IgD-negative memory B cell (primary cell): Measurements from ENCODE around the gene SRSF2. TPM values are rescaled to one million over a fixed set of nuclear protein-coding genes. Genes with fewer than 3 reads are reported as not detected.
"Not testable (repeated sequence)": the region's sequence is repeated elsewhere in the genome, so short reads cannot be mapped to it uniquely, and the experiment has no call there.

Experiments
- H3K27ac Mint-ChIP-seq, 3 donors: one replicate each; pipeline ENCODE4 v1.8.0; 2020 to 2022; ENCODE audit warnings: mild to moderate bottlenecking in 3 of 3, mixed read lengths in 3 of 3, moderate library complexity in 1 of 3
- H3K27me3 Mint-ChIP-seq: one replicate; pipeline ENCODE4 v1.8.0; 2021; ENCODE audit warnings: mixed read lengths
- H3K36me3 Mint-ChIP-seq: one replicate; pipeline ENCODE4 v1.8.0; 2020; ENCODE audit warnings: mild to moderate bottlenecking, mixed read lengths
- H3K4me1 Mint-ChIP-seq, 3 donors: one replicate each; pipeline ENCODE4 v1.8.0; 2020 to 2022; ENCODE audit warnings: mixed read lengths in 3 of 3, mild to moderate bottlenecking in 1 of 3
- H3K4me3 Mint-ChIP-seq, 4 donors: one replicate each; pipeline ENCODE4 v1.8.0; 2020 to 2022; ENCODE audit warnings: mild to moderate bottlenecking in 4 of 4, mixed read lengths in 4 of 4, moderate library complexity in 3 of 4
- H3K9me3 Mint-ChIP-seq, 3 donors: one replicate each; pipeline ENCODE4 v1.8.0; 2020 to 2021; ENCODE audit warnings: mixed read lengths in 3 of 3, mild to moderate bottlenecking in 1 of 3
- polyA plus RNA-seq: library from polyadenylated mRNA; unstranded; fragments of 300-500 nt; fragmentation: Illumina TruSeq; gene quantifications from one replicate; pipeline ENCODE4 v1.2.3, GENCODE V29; 2021

Gene SRSF2
- polyA plus RNA-seq, 1 donor from 2014 or later: 152 TPM

DNA sequence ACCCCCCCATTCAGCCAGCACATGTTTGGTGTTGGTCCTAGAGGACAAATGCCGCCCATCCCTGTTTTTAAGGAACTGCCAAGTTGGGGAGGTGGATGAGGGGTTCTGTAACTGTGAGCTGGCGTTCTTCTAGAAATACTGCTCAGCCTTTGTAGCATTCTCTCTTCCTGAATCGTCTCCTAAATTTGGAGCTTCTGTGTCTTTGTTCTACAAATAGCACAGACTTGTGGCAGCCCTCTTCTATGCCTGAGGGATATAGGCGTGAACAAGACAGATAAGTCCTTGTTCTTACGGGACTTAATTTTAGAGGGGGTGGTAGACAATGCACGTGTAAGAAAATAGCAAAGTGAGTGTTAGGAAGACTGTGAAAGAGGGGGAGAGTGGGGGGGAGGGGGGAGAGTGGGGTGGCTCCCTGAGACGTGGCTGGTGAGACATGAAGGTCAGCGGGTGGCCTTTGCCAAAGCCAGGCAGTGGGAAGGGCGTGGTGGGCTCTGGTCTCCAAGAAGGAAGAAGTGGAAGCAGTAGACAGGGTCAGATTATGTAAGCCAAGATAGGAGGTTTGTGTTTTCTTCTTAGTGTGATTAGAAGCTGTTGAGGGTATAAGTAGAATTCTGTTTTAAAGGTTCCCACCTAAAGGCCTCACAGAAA lies 10.7 kb upstream of the SRSF2 start:
- Mint-ChIP-seq H3K4me3 (no peak overlapping the region), H3K36me3 (peaks cover 8% of the 10 kb centered on the region), H3K4me1 (peaks cover 0 to 3% (median 2%) of the 10 kb centered on the region in 3 donors), H3K27ac (peak overlapping the region in 1 of 3 donors; percentile 23), H3K27me3 (no peaks in the 10 kb centered on the region), H3K9me3 (no peaks in the 10 kb centered on the region)

- H3K4me1 Mint-ChIP-seq, H3K27ac Mint-ChIP-seq, H3K4me3 Mint-ChIP-seq, H3K9me3 Mint-ChIP-seq, H3K27me3 Mint-ChIP-seq: not testable (repeated sequence)
- H3K36me3 Mint-ChIP-seq: peaks cover 11% of the 10 kb centered on the region
Measured at GRCh38 chr17:76745785-76746184, 8.7 kb upstream of the SRSF2 start.

DNA sequence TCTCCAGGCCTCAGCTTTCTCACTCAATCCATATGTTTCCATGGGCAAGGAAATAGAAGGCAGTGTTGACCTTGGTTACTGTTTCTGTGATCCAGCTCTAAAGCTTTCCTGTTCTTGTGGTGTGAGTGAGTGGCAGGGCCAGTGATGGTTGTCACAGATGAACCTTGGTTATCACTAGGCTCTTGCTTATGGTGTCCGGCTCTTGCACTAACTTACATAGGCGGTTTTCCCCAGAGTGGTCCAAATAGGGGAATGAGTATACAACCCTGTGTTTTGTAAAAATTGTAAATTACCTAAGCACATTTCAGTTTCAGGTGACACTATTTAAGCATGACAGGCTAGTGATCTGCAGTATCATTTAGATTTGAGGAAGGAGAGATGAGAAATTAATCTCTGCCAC lies 7.6 kb upstream of the SRSF2 start:
- Mint-ChIP-seq H3K9me3 (no peaks in the 10 kb centered on the region), H3K4me3 (no peak overlapping the region), H3K27me3 (no peaks in the 10 kb centered on the region), H3K36me3 (peaks cover 7% of the 10 kb centered on the region), H3K27ac (no peak overlapping the region), H3K4me1 (peaks cover 0 to 4% (median 4%) of the 10 kb centered on the region in 3 donors)

- H3K4me3 Mint-ChIP-seq: no peak overlapping the region
- H3K4me1 Mint-ChIP-seq: peaks cover 6 to 15% (median 12%) of the 10 kb centered on the region in 3 donors
- peaks cover 7% of the 10 kb centered on the region for H3K36me3 Mint-ChIP-seq
- H3K27me3 Mint-ChIP-seq: no peaks in the 10 kb centered on the region
- H3K9me3 Mint-ChIP-seq: no peaks in the 10 kb centered on the region
- H3K27ac Mint-ChIP-seq: no peak overlapping the region
Measured at GRCh38 chr17:76742958-76743357, 5.8 kb upstream of the SRSF2 start.

- Mint-ChIP-seq H3K4me1 (peaks cover 8 to 17% (median 16%) of the 10 kb centered on the region in 3 donors), H3K4me3 (peak overlapping the region in 2 of 4 donors; percentile 68 to 91), H3K36me3 (peaks cover 9% of the 10 kb centered on the region), H3K27ac (peak overlapping the region in 1 of 3 donors; percentile 26), H3K27me3 (no peaks in the 10 kb centered on the region), H3K9me3 (no peaks in the 10 kb centered on the region)
Measured at GRCh38 chr17:76740329-76741118, 3.4 kb upstream of the SRSF2 start.

GRCh38 chr17:76739568-76740115 lies 2.5 kb upstream of the SRSF2 start:
- H3K27me3 Mint-ChIP-seq, H3K27ac Mint-ChIP-seq, H3K9me3 Mint-ChIP-seq: not testable (repeated sequence)
- Mint-ChIP-seq H3K36me3 (peaks cover 13% of the 10 kb centered on the region), H3K4me1 (peaks cover 13 to 26% (median 23%) of the 10 kb centered on the region in 3 donors), H3K4me3 (peak overlapping the region in 2 of 4 donors; percentile 39 to 91)

GRCh38 chr17:76738468-76738850 lies 1.3 kb upstream of the SRSF2 start:
- H3K27me3 Mint-ChIP-seq: no peaks in the 10 kb centered on the region
- peaks cover 13% of the 10 kb centered on the region for H3K36me3 Mint-ChIP-seq
- peak overlapping the region; percentile 96 to 99 (median 98) for H3K27ac Mint-ChIP-seq
- peaks cover 20 to 36% (median 30%) of the 10 kb centered on the region in 3 donors for H3K4me1 Mint-ChIP-seq
- no peaks in the 10 kb centered on the region for H3K9me3 Mint-ChIP-seq
- peak overlapping the region; percentile 91 to 99 (median 94) for H3K4me3 Mint-ChIP-seq

- peak within 1 kb of the TSS; percentile 91 to 99 (median 94) for H3K4me3 Mint-ChIP-seq
- peak within 1 kb of the TSS; percentile 96 to 99 (median 98) for H3K27ac Mint-ChIP-seq
- peaks cover 12% of the 10 kb centered on the region for H3K36me3 Mint-ChIP-seq
- no peaks in the 10 kb centered on the region for H3K27me3 Mint-ChIP-seq
- peaks cover 26 to 41% (median 36%) of the 10 kb centered on the region in 3 donors for H3K4me1 Mint-ChIP-seq
- no peaks in the 10 kb centered on the region for H3K9me3 Mint-ChIP-seq
Measured at GRCh38 chr17:76737676-76738467, 741 bp upstream of the SRSF2 start, which contains the start of gene MFSD11. Gene MFSD11, plus strand, starts transcription at chr17:76738119. Its CDS starts 234 bp downstream, at chr17:76738353.

DNA sequence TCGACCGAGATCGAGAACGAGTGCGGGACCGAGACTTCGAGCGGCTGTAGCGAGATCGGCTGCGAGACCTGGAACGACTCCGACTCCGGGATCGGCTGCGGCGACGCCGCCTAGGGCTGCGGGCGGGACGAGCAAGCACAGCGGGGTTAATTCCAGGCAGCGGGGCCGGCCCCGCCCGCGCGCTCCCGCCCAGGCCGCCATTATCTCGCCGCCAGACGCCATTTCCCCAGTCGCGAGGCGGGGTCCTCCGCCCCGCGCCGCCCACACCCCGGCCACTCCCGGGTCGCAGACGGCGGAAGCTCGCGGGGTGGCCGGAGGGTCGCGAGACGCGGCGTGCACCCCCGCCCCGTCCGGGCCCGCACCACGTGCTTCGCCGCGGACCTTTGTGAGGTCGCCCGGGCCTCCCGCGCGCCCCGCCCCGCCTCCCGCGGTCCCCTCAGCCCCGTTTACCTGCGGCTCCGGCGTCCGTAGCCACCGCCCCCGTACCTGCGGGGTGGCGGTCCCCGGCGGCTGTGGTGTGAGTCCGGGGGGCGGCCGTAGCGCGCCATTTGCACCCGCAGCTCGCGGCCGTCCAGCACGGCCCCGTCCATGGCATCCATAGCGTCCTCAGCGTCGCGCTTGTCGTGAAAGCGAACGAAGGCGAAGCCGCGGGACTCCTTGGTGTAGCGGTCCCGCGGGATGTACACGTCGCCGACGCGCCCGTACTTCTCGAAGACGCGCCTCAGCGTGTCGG lies 616 bp downstream of the SRSF2 start:
- H3K27me3 Mint-ChIP-seq: no peaks in the 10 kb centered on the region
- H3K9me3 Mint-ChIP-seq: no peaks in the 10 kb centered on the region
- peaks cover 6% of the 10 kb centered on the region for H3K36me3 Mint-ChIP-seq
- peaks cover 38 to 45% (median 41%) of the 10 kb centered on the region in 3 donors for H3K4me1 Mint-ChIP-seq
- H3K4me3 Mint-ChIP-seq: peak overlapping the region; percentile 91 to 99 (median 94)
- peak overlapping the region; percentile 98 to 100 (median 99) for H3K27ac Mint-ChIP-seq

- Mint-ChIP-seq H3K36me3 (peaks cover 6% of the 10 kb centered on the region), H3K4me1 (peaks cover 39 to 49% (median 40%) of the 10 kb centered on the region in 3 donors), H3K4me3 (peak overlapping the region; percentile 91 to 97 (median 94)), H3K27ac (peak overlapping the region; percentile 98 to 100 (median 98)), H3K27me3 (no peaks in the 10 kb centered on the region), H3K9me3 (no peaks in the 10 kb centered on the region)
Measured at GRCh38 chr17:76735586-76736348, 1.4 kb downstream of the SRSF2 start.

- Mint-ChIP-seq H3K9me3 (no peaks in the 10 kb centered on the region), H3K27ac (peak overlapping the region; percentile 98 to 100 (median 98)), H3K36me3 (peaks cover 6% of the 10 kb centered on the region), H3K4me3 (peak overlapping the region; percentile 91 to 97 (median 92)), H3K4me1 (peaks cover 39 to 49% (median 40%) of the 10 kb centered on the region in 3 donors), H3K27me3 (no peaks in the 10 kb centered on the region)
Measured at GRCh38 chr17:76735006-76735405, 2.1 kb downstream of the SRSF2 start.

- Mint-ChIP-seq H3K4me1 (peaks cover 39 to 53% (median 45%) of the 10 kb centered on the region in 3 donors), H3K4me3 (peak overlapping the region; percentile 91 to 97 (median 92)), H3K9me3 (no peaks in the 10 kb centered on the region), H3K36me3 (peaks cover 6% of the 10 kb centered on the region), H3K27ac (peak overlapping the region; percentile 40 to 82 (median 60)), H3K27me3 (no peaks in the 10 kb centered on the region)
Measured at GRCh38 chr17:76734080-76734840, 2.9 kb downstream of the SRSF2 start.

DNA sequence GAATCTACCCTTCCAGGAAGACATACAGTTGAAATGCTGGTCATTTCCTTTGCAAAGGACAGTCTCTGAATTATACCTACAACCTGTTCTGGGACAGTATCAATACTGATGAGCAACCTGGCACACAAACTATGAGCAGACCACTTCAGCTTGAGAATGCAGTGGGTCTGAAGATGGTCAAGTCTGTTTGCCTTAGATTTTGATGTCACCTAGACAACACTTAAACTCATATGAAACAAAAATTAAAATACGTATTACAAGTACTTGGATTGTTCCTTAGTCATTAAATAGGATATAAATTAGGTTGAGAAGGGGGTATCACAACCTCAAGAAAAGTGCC lies 3.5 kb downstream of the SRSF2 start:
- Mint-ChIP-seq H3K4me1 (peaks cover 36 to 48% (median 44%) of the 10 kb centered on the region in 3 donors), H3K4me3 (peak overlapping the region in 3 of 4 donors; percentile 23 to 92 (median 91)), H3K36me3 (peaks cover 6% of the 10 kb centered on the region), H3K27me3 (no peaks in the 10 kb centered on the region), H3K27ac (peak overlapping the region; percentile 40 to 82 (median 76)), H3K9me3 (no peaks in the 10 kb centered on the region)
